GM06990 (cell line): ENCODE data around the gene SURF6.

Experiments
- DNase-seq: peaks from one replicate; pipeline ENCODE4 v3.0.0-alpha.2; 2011; ENCODE audit not compliant: insufficient read length; ENCODE audit errors: extremely low read depth
- H3K27me3 ChIP-seq: replicated peaks from 2 replicates; pipeline ENCODE4 v1.6.0; 2011; ENCODE audit warnings: low read length; ENCODE audit not compliant: control insufficient read depth, insufficient read depth
- H3K36me3 ChIP-seq: 2 replicates; pipeline ENCODE4 v1.5.1; 2011; ENCODE audit warnings: low read length; ENCODE audit not compliant: control insufficient read depth, insufficient read depth
- H3K4me3 ChIP-seq: replicated peaks from 2 replicates; pipeline ENCODE4 v1.5.1; 2011; ENCODE audit warnings: low read depth, mild to moderate bottlenecking, control low read depth, low read length
- CTCF ChIP-seq: IDR thresholded peaks from 2 replicates; pipeline ENCODE4 v1.5.1; 2011; ENCODE audit warnings: low read length, control low read depth, mild to moderate bottlenecking, inconsistent platforms; ENCODE audit not compliant: insufficient read depth, poor library complexity, severe bottlenecking

Gene SURF6

GRCh38 chr9:133375724-133376654 lies 40.0 kb upstream of the SURF6 start, which contains the start of the genes STKLD1 and SURF4:
TSS of gene STKLD1 (plus strand) at chr9:133376366. CDS start at chr9:133376474, 108 bp downstream.
TSS of gene SURF4 (minus strand) at chr9:133376060. CDS start at chr9:133375969, 91 bp downstream.
- Histone ChIP-seq H3K36me3 (peaks cover 9% of the 10 kb centered on the region), H3K4me3 (peak within 1 kb of the TSS; percentile 79)
- TF ChIP-seq CTCF: no peak

DNA sequence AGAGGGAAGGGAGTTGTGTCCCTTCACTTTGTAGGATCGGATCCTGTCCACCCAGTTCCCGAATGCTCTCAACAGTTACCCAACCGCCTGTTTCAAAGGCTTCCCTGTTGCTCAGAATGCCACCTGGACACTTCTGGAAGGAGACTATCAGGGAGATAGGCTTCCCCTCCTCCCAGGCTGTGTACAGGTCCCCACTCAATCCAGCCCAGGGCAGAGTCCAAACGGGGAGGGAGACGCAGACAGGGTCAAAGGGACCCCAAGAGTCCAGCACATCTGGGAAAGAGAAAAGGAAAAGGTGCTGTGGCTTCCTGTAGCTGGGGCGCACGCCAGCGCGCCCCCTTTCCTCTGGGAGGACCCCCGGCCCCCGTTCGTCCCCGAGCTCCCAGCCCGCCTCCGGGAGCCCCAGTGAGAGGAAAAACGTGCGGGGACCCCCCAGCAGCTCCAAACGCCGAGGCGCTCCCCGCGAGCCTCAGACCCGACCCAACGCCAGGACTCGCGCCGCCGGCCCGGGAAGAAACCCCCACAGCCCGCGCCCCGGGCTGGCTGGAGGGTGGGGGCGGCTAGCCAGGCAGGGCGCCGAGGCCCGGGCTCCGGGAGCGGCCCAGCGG lies 39.2 kb upstream of the SURF6 start:
- TF ChIP-seq CTCF: peak; percentile 14
- Histone ChIP-seq H3K27me3 (no peaks in the 10 kb centered on the region), H3K4me3 (peak overlapping the region; percentile 79), H3K36me3 (peaks cover 13% of the 10 kb centered on the region)
- peak; percentile 52 for DNase-seq

More at GRCh38 chr9:133375724-133376654, 40.0 kb upstream of the SURF6 start, which contains the start of the genes STKLD1 and SURF4:
- DNase-seq: peak; percentile 98
- no peaks in the 10 kb centered on the region for H3K27me3 ChIP-seq

GRCh38 chr9:133374612-133375115 lies 38.7 kb upstream of the SURF6 start:
- no peak for TF ChIP-seq CTCF
- peaks cover 18% of the 10 kb centered on the region for H3K36me3 ChIP-seq
- DNase-seq: no peak

GRCh38 chr9:133372144-133372543 lies 36.2 kb upstream of the SURF6 start:
- TF ChIP-seq CTCF: no peak
- H3K36me3 ChIP-seq: peaks cover 34% of the 10 kb centered on the region
- DNase-seq: no peak
- H3K27me3 ChIP-seq: no peaks in the 10 kb centered on the region
- peak overlapping the region; percentile 27; the same call in 1 of the 2 replicates for H3K4me3 ChIP-seq

More at GRCh38 chr9:133374612-133375115, 38.7 kb upstream of the SURF6 start:
- H3K4me3 ChIP-seq: peak overlapping the region; percentile 79
- no peaks in the 10 kb centered on the region for H3K27me3 ChIP-seq

GRCh38 chr9:133371261-133371711 lies 35.3 kb upstream of the SURF6 start:
- peak overlapping the region; percentile 27 for H3K4me3 ChIP-seq
- no peaks in the 10 kb centered on the region for H3K27me3 ChIP-seq
- TF ChIP-seq CTCF: peak; percentile 4
- no peak for DNase-seq
- H3K36me3 ChIP-seq: peaks cover 42% of the 10 kb centered on the region
